Posterior vena cava (tissue), 2 donors: ENCODE results near the gene SCAP. TPM values are rescaled to one million over a fixed set of nuclear protein-coding genes. Genes with fewer than 3 reads are reported as not detected.
"Not testable (repeated sequence)": the region's sequence is repeated elsewhere in the genome, so short reads cannot be mapped to it uniquely, and the experiment has no call there.

Experiments used
- DNase-seq: peaks from one replicate; pipeline ENCODE4 v3.0.0-alpha.2; 2020; ENCODE audit warnings: low spot score
- intact Hi-C, 2 donors: fragments of 100-400 bp; cut with DNase I; formaldehyde crosslinking; loops; one replicate each; pipeline versions ENCODE4 v1.14.1 to v1.14.2; 2022 to 2023
- total RNA-seq, 2 donors: library from RNA; stranded (reverse); fragmentation: NEBNext Ultra II Directional; extraction: Animal tissue kit (Norgen Biotek cat#: 25700); gene quantifications; one replicate each; pipeline ENCODE4 v1.2.1, GENCODE V29; 2021
- donor health status: DM: yes; HTN: yes; CAD: no.
- donor health status: DM: yes; HTN: yes; CAD: no.

Gene SCAP
- total RNA-seq, 2 donors from 2014 or later = 49.8 to 50.8 TPM

DNA sequence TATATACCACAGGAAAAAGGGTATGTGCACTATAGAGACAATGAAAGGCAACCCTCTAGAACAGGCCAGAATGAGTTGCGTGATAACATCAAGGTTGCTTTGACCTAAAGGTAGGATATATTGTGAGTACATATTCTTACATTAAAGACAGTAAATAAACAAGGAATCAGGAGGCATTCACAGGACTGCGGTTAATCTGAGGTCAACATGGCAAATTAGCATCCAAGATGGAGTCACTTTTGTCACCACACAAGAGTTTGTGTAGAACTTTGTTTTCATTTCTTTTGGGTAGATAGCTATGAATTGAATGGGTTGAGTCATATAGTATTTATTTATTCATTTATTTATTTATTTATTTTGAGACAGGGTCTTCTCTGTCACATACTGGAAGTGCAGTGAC lies 11.5 kb upstream of the SCAP start:
- DNase-seq = no peak

GRCh38 chr3:47485812-47486211 lies 10.1 kb upstream of the SCAP start:
- intact Hi-C loops = no loop called here
- DNase-seq = no peak

More for the DNA sequence above, 11.5 kb upstream of the SCAP start:
- intact Hi-C loops = no loop called here

- intact Hi-C loops = no loop called here
- DNase-seq = no peak
Measured at GRCh38 chr3:47482366-47482765, 6.6 kb upstream of the SCAP start.

DNA sequence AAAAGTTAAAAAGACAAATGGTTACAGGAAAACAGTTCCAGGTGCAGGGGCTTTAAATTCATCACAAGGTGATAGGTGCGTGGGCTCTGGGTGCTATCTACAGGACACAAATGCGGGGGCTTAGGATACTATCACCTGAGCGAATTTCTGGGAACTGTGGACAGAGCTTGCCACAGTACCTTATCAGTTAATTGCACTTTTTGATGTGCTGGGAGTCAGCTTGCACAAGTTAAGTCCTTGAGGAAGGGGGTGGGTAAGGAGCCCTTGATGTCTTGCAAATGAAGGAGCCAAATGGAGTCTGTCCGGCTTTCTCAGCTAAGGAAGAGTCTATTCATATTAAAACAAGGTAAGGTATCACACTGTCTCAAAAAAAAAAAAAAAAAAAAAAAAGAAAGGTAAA lies 6.0 kb upstream of the SCAP start:
- DNase-seq = peak; percentile 5
- intact Hi-C loops = not testable (repeated sequence)

DNA sequence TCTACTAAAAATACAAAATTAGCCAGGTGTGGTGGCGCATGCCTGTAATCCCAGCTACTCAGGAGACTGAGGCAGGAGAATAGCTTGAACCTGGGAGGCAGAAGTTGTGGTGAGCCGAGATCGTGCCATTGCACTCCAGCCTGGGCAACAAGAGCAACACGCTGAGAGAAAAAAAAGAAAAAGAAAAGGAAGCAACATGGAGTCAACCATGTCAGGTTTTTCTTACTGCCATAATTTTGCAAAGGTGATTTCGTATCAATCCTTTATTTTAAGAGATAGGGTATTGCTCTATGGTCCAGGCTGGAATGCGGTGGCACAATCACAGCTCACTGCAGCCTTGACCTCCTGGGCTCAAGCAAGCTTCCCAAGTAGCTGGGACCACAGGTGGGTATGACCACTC lies 4.5 kb upstream of the SCAP start:
- intact Hi-C loops = not testable (repeated sequence)
- DNase-seq = peak; percentile 0

DNA sequence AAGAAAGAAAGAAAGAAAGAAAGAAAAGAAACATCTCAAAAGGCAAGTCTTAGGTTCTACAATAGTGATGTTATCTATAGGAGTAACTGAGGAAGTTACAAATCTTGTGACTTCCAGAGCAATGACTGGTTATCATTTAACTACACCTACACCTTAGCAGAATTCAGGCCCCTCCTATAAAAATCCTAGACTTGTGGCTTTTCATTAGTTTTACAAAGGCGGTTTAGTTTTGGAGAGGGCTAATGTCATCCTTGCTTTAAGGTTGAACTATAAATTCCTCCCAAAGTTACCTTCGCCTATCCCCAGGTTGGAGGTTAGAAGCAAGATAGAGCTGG lies 4.1 kb upstream of the SCAP start:
- intact Hi-C loops = loop anchor here (5.0 kb wide), 1 partner anchor 57 kb away; no protein-coding TSS in a partner anchor
- no peak for DNase-seq

DNA sequence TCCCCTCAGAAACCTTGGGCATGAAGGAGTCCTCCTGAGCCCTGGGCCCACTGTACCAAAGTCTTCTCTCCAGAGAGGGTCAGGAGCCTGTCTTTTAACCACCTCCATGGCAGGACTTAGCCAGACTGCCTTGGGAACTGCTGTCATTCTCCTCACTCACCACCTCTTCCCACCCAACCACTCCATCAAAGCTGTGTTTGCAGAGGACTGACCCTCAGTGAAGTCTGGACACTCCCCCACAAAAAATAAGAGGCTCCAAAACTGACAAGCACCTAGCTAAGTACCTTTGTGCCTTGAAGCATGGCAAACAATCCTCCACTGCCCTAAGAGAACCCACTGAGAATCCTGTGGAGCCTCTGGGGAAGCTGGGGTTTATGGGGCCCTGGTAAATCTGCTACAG lies 2.3 kb upstream of the SCAP start:
- no peak for DNase-seq
- intact Hi-C loops = loop anchor here (5.0 kb wide), 1 partner anchor 56 kb away; no protein-coding TSS in a partner anchor

DNA sequence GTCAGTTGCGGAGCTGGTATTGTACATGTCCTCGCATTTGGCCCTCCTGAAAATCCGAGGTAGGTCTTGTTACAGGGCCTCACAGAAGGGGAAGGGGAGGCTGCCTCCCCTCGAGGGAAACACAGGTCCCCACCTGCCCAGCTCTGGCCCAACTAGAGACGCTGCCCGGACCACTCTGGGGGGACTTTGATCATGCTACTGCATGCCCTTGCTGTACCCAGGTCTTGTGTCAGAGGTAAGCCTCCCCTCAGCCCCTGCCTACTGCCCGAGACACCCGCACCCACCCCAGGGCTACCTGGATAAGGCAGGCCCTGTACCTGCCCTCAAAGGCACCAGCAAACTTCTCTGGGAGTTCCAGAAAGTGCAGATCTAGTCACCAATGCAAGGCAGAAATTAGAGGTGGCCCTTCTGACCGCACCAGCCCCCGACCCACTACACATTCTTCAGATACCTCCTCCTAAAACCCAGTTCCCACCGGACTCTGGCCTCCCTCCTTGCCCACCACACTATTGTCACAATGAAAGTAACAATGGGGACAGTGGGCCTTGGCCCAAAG lies 981 bp upstream of the SCAP start:
- intact Hi-C loops = loop anchor here (5.0 kb wide), 1 partner anchor 54 kb away; no protein-coding TSS in a partner anchor
- no peak for DNase-seq

GRCh38 chr3:47476330-47476626 lies 537 bp upstream of the SCAP start:
- no peak for DNase-seq
- intact Hi-C loops = loop anchor here (5.0 kb wide), 1 partner anchor 54 kb away; no protein-coding TSS in a partner anchor

DNA sequence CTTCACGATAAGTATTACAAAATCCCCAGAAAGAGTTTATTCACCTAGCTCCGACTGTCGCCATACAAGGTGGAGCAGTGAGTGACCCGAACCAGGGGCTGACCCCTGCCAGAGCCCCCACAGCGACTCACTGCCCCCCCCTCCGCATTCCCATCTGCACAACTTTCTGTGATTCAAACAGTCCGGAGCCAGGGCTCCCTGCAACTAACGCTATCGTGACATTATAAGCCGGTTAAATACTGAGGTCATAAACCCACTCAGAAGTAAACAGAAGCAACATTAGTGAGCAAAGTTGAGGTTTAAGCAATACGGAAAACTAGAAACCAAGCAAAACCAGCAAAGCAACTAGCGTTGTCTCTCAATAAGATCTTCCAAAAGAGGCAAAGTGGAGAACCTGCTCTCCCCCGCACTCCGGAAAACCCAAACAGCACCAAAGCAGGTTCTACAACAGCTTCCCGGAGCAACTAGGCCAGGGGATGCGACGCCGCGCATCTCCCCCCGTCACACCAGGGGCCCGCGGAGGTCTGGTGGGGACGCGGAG lies 642 bp downstream of the SCAP start:
- intact Hi-C loops = loop anchor here (5.0 kb wide), 1 partner anchor 53 kb away; no protein-coding TSS in a partner anchor
- no peak for DNase-seq

- intact Hi-C loops = no loop called here
- peak; percentile 3 for DNase-seq
Measured at GRCh38 chr3:47473391-47473790, 2.4 kb downstream of the SCAP start.

- no peak for DNase-seq
- intact Hi-C loops = no loop called here
Measured at GRCh38 chr3:47469616-47470015, 6.1 kb downstream of the SCAP start.

DNA sequence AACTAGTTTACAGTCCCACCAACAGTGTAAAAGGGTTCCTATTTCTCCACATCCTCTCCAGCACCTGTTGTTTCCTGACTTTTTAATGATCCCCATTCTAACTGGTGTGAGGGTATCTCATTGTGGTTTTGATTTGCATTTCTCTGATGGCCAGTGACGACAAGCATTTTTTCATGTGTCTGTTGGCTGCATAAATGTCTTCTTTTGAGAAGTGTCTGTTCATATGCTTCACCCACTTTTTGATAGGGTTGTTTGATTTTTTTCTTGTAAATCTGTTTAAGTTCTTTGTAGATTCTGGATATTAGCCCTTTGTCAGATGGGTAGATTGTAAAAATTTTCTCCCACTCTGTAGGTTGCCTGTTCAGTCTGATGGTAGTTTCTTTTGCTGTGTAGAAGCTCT lies 7.4 kb downstream of the SCAP start:
- DNase-seq, intact Hi-C loops: not testable (repeated sequence)

GRCh38 chr3:47464588-47464987 lies 11.2 kb downstream of the SCAP start:
- intact Hi-C loops = no loop called here
- no peak for DNase-seq

GRCh38 chr3:47459534-47460085 lies 16.1 kb downstream of the SCAP start:
- intact Hi-C loops, DNase-seq: not testable (repeated sequence)

- no peak for DNase-seq
- intact Hi-C loops = no loop called here
Measured at GRCh38 chr3:47456984-47457383, 18.8 kb downstream of the SCAP start.

DNA sequence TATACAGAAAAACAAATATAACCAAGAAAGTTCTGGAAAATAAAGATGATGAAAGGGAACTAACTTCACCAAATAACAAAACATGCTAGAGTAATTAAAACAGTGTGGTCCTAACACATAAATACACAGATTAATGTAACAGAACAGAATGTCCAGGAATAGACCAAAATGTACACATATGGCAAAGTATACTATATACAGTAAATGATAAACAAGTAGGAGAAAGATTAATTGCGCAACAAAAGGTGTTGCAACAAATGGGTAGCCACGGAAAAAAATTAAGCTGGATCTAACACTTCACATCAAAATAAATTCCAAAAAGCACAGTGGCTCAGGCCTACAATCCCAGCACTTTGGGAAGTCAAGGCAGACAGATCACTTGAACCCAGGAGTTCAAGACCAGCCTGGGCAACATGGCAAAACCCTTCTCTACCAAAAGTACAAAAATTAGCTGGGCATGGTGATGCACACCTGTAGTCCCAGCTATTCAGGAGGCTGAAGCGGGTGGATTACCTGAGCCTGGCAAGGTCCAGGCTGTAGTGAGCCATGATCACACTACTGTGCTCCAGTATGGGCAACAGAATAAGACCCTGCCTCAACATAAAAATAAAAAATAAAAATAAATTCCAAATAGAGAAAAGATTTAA lies 19.8 kb downstream of the SCAP start:
- intact Hi-C loops = no loop called here
- DNase-seq = no peak

GRCh38 chr3:47452453-47453215 lies 23.1 kb downstream of the SCAP start:
- intact Hi-C loops = no loop called here

DNA sequence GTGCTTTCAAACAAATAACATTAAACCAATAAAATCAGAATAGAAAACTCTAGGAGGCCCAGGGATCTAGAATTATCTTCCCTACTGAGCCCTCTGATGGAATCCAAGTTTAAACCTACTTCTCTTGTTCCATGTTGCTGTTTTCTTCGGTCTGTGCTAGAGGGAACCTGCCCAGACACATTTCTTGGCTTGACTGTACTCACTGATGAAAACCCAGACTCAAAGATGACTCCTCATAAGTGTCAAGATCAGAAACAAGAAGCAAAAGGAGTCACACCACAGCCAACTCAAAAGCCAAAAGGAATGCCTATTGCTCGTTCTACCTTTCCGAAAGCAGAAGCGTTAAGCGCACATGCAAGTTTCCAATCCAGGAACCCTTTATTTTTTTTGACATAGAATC lies 31.6 kb downstream of the SCAP start:
- intact Hi-C loops = no loop called here

More at GRCh38 chr3:47452453-47453215, 23.1 kb downstream of the SCAP start:
- no peak for DNase-seq

GRCh38 chr3:47443611-47443995 lies 32.1 kb downstream of the SCAP start:
- no peak for DNase-seq
- intact Hi-C loops = no loop called here

More for the DNA sequence above, 31.6 kb downstream of the SCAP start:
- no peak for DNase-seq
